Stimulated activated naive CD8-positive, alpha-beta T cell treated with anti-CD3 and anti-CD28 coated beads, Interleukin-15, amount 100 ng/mL, for 72 hours (primary cell): ENCODE measurements around the gene SBSN.
A peak's percentile ranks its signal among the peaks of the same experiment; 100 is the strongest.

Experiments
- ATAC-seq: fragments of 150-1000 bp; cut with Tn5 transposase; 2 replicates; pipeline ENCODE4 v1.10.0; 2021; ENCODE audit warnings: mild to moderate bottlenecking, moderate library complexity
- DNase-seq, 2 donors: peaks; one replicate each; pipeline ENCODE4 v3.0.0; 2021 to 2022
- H3K27ac Mint-ChIP-seq, 2 donors: one replicate each; pipeline ENCODE4 v1.8.0; 2022; ENCODE audit warnings: mild to moderate bottlenecking in 2 of 2, mixed read lengths in 2 of 2, moderate library complexity in 2 of 2
- H3K27me3 Mint-ChIP-seq: one replicate; pipeline ENCODE4 v1.8.0; 2022; ENCODE audit warnings: mixed read lengths
- H3K4me1 Mint-ChIP-seq: one replicate; pipeline ENCODE4 v1.8.0; 2022; ENCODE audit warnings: mild to moderate bottlenecking, mixed read lengths
- H3K4me3 Mint-ChIP-seq, 2 donors: one replicate each; pipeline ENCODE4 v1.8.0; 2022; ENCODE audit warnings: mild to moderate bottlenecking in 2 of 2, mixed read lengths in 2 of 2, moderate library complexity in 1 of 2
- H3K9me3 Mint-ChIP-seq, 2 donors: one replicate each; pipeline ENCODE4 v1.8.0; 2022; ENCODE audit warnings: mixed read lengths in 2 of 2

The SBSN gene

GRCh38 chr19:35528218-35529038 lies at the start of gene SBSN:
SBSN (minus strand) TSS chr19:35528311; CDS start chr19:35528281, 30 bp downstream.
- peak within 1 kb of the TSS in 1 of 2 donors; percentile 75 for H3K27ac Mint-ChIP-seq
- peaks cover 61% of the 10 kb centered on the region for H3K27me3 Mint-ChIP-seq
- ATAC-seq, result no peak
- H3K9me3 Mint-ChIP-seq, result no peaks in the 10 kb centered on the region
- no peak within 1 kb of the TSS for H3K4me3 Mint-ChIP-seq
- DNase-seq, result no peak
- H3K4me1 Mint-ChIP-seq, result peaks cover 8% of the 10 kb centered on the region

DNA sequence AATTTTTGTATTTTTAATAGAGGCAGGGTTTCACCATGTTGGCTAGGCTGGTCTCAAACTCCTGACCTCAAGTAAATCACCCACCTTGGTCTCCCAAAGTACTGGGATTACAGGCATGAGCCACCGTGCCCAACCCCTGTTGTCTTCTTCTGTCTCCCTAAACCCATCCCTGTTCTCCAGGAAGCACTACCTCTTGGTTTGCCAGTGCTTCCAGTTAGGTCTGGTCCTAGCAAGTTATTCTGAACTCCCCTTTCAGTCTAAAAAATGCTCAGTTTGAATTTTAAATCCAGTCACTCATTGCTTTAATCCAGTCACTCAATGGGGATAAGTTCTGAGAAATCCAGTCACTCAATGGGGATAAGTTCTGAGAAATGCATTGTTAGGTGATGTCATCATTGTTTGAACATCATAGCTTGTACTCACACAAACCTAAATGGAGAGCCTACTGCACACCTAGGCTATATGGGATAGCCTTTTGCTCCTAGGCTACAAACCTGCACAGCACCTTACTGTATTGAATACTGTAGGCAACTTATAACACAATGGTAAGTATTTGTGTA lies 43.4 kb upstream of the SBSN start:
- Mint-ChIP-seq H3K4me1 (no peaks in the 10 kb centered on the region), H3K27me3 (peaks cover 34% of the 10 kb centered on the region), H3K9me3 (peaks cover 11 to 12% of the 10 kb centered on the region in 2 donors), H3K4me3 (no peak overlapping the region), H3K27ac (no peak overlapping the region)
- ATAC-seq (no peak), DNase-seq (no peak)

GRCh38 chr19:35569281-35569781 lies 41.2 kb upstream of the SBSN start:
- H3K27me3 Mint-ChIP-seq, result peaks cover 40% of the 10 kb centered on the region
- H3K9me3 Mint-ChIP-seq, result no peaks in the 10 kb centered on the region

DNA sequence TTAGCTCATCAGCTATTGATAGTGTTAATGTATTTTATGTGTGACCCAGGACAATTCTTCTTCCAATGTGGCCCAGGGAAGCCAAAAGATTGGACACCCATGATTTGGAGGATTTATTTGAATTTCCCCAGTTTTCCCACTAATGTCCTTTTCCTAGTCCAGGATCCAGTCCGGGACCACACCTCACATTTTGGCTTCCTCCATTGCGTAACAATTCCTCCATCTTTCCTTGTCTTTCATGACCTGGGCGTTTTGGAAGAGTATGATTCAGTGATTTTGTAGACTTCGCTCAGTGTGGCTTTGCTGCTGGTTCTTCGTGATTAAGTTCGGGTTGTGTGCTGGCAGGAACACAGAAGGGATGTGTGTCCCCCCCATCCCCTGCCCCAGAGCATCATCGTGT lies 38.6 kb upstream of the SBSN start:
- H3K27me3 Mint-ChIP-seq, result peaks cover 59% of the 10 kb centered on the region
- ATAC-seq (no peak), DNase-seq (no peak)
- H3K27ac Mint-ChIP-seq, result no peak overlapping the region
- H3K4me3 Mint-ChIP-seq, result no peak overlapping the region
- H3K9me3 Mint-ChIP-seq, result no peaks in the 10 kb centered on the region
- H3K4me1 Mint-ChIP-seq, result no peaks in the 10 kb centered on the region

More at GRCh38 chr19:35569281-35569781, 41.2 kb upstream of the SBSN start:
- ATAC-seq (no peak), DNase-seq (no peak)
- no peak overlapping the region for H3K27ac Mint-ChIP-seq
- no peak overlapping the region for H3K4me3 Mint-ChIP-seq
- H3K4me1 Mint-ChIP-seq, result no peaks in the 10 kb centered on the region

DNA sequence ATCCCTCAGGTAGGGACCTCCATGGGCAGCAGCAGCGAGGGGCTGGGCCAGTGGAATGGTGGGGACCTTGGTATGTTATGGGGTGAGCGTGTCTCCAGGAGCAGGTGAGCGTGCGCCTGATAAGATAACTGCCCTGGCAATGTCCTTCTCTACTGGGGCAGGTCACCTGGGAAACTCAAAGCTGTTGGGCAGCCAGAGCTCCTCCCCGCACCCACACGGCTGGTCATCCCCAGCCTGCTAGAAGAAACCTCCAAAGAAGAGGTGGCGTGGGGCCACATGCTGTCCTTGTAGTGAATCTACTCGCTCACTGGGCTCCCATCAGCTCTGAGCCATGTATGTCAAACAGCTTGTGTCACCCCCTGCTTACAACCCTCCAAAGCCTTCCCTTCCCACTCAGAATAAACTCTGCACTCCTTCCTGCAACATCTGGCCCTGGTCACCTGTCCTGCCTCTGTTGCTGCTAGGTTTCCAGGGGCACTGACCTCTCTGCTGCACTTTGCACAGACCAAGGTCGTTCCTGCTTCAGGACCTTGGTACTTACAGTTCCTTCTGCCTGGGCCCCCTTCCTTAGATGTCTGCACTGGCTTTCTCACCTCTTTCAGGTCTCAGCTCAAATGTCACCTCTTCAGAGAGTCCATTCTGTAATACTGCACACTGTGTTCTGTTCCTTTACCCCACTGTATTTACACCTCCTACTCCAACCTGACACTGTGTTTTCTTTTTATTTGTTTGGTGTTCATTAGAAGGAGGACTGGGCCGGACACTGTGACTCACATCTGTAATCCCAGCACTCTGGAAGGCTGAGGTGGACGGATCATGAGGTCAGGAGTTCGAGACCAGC lies 37.1 kb upstream of the SBSN start:
- Mint-ChIP-seq H3K4me1 (no peaks in the 10 kb centered on the region), H3K4me3 (no peak overlapping the region), H3K9me3 (no peaks in the 10 kb centered on the region), H3K27ac (peak overlapping the region in 1 of 2 donors; percentile 9), H3K27me3 (peaks cover 59% of the 10 kb centered on the region)
- DNase-seq (no peak), ATAC-seq (no peak)

GRCh38 chr19:35563207-35563829 lies 35.2 kb upstream of the SBSN start, which contains the start of gene ATP4A:
ATP4A (minus strand) TSS chr19:35563658; CDS start chr19:35563629, 29 bp downstream.
- Mint-ChIP-seq H3K9me3 (no peaks in the 10 kb centered on the region), H3K27me3 (peaks cover 74% of the 10 kb centered on the region), H3K4me3 (no peak within 1 kb of the TSS), H3K4me1 (peaks cover 6% of the 10 kb centered on the region), H3K27ac (no peak within 1 kb of the TSS)
- peak; percentile 29 for ATAC-seq
- no peak for DNase-seq

- no peak overlapping the region for H3K27ac Mint-ChIP-seq
- H3K4me1 Mint-ChIP-seq, result peaks cover 9% of the 10 kb centered on the region
- ATAC-seq (no peak), DNase-seq (no peak)
- peaks cover 76% of the 10 kb centered on the region for H3K27me3 Mint-ChIP-seq
- no peaks in the 10 kb centered on the region for H3K9me3 Mint-ChIP-seq
- no peak overlapping the region for H3K4me3 Mint-ChIP-seq
Observed at GRCh38 chr19:35562776-35563175, 34.7 kb upstream of the SBSN start.

DNA sequence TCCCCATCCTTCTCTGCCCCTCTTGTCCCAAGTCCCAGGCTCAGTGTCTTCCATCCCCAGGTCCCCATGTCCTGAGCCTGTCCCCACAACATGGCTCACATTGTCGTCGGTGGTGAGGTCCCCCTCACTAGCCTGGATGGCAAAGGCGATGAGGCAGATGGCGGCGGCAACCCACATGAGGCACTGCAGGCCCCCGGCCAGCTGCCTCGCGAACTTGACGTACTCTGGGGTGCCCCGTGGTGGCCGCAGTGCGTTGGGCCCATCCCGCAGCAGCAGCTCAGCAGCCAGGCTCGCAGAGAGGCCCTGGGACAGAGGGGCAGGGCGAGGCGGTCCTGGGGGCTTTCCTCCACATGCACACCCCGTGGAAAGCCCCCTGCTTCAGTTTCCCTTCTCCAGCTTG lies 34.2 kb upstream of the SBSN start:
- no peak overlapping the region for H3K4me3 Mint-ChIP-seq
- no peak for ATAC-seq
- no peak overlapping the region for H3K27ac Mint-ChIP-seq
- H3K27me3 Mint-ChIP-seq, result peaks cover 76% of the 10 kb centered on the region
- peaks cover 14% of the 10 kb centered on the region for H3K4me1 Mint-ChIP-seq
- no peaks in the 10 kb centered on the region for H3K9me3 Mint-ChIP-seq
- DNase-seq, result no peak

- DNase-seq, result no peak
- no peak overlapping the region for H3K4me3 Mint-ChIP-seq
- H3K9me3 Mint-ChIP-seq, result no peaks in the 10 kb centered on the region
- no peak for ATAC-seq
- H3K4me1 Mint-ChIP-seq, result peaks cover 18% of the 10 kb centered on the region
- H3K27ac Mint-ChIP-seq, result no peak overlapping the region
- peaks cover 78% of the 10 kb centered on the region for H3K27me3 Mint-ChIP-seq
Observed at GRCh38 chr19:35561436-35561835, 33.3 kb upstream of the SBSN start.

GRCh38 chr19:35560677-35561076 lies 32.6 kb upstream of the SBSN start:
- no peak overlapping the region for H3K27ac Mint-ChIP-seq
- H3K27me3 Mint-ChIP-seq, result peaks cover 86% of the 10 kb centered on the region
- no peak for DNase-seq
- H3K9me3 Mint-ChIP-seq, result no peaks in the 10 kb centered on the region
- no peak overlapping the region for H3K4me3 Mint-ChIP-seq
- no peak for ATAC-seq
- peaks cover 18% of the 10 kb centered on the region for H3K4me1 Mint-ChIP-seq

- Mint-ChIP-seq H3K27ac (no peak overlapping the region), H3K9me3 (no peaks in the 10 kb centered on the region), H3K4me1 (peaks cover 18% of the 10 kb centered on the region), H3K27me3 (peaks cover 86% of the 10 kb centered on the region), H3K4me3 (no peak overlapping the region)
- DNase-seq (no peak), ATAC-seq (no peak)
Observed at GRCh38 chr19:35560271-35560670, 32.2 kb upstream of the SBSN start.

GRCh38 chr19:35559781-35560180 lies 31.7 kb upstream of the SBSN start:
- peaks cover 18% of the 10 kb centered on the region for H3K4me1 Mint-ChIP-seq
- DNase-seq (no peak), ATAC-seq (no peak)
- H3K9me3 Mint-ChIP-seq, result no peaks in the 10 kb centered on the region
- H3K4me3 Mint-ChIP-seq, result no peak overlapping the region
- H3K27me3 Mint-ChIP-seq, result peaks cover 83% of the 10 kb centered on the region
- no peak overlapping the region for H3K27ac Mint-ChIP-seq

DNA sequence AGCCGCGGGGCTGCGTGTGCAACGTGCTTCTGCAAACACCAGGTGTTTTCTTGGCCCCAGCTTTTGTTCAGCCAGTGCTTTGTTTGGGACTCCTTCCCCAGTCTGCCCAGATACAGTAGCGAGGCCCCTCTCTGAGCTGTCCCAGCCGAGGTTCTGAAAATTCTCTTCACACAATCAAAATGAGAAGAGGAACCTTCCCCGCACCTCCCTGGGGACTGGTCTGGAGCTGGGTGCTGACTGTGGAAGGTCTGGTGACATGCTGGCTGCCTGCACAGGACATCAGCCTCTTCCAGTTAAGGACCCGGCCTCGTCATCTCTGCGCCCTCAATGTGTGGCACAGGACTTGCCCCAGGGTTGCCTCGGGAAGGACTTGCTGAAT lies 31.2 kb upstream of the SBSN start:
- DNase-seq, result no peak
- Mint-ChIP-seq H3K9me3 (no peaks in the 10 kb centered on the region), H3K4me1 (peaks cover 18% of the 10 kb centered on the region), H3K27ac (no peak overlapping the region), H3K4me3 (no peak overlapping the region), H3K27me3 (peaks cover 83% of the 10 kb centered on the region)
- no peak for ATAC-seq

- H3K27ac Mint-ChIP-seq, result no peak overlapping the region
- no peak for ATAC-seq
- peak overlapping the region; percentile 83 to 88 for H3K4me3 Mint-ChIP-seq
- no peaks in the 10 kb centered on the region for H3K9me3 Mint-ChIP-seq
- peaks cover 18% of the 10 kb centered on the region for H3K4me1 Mint-ChIP-seq
- H3K27me3 Mint-ChIP-seq, result peaks cover 82% of the 10 kb centered on the region
- no peak for DNase-seq
Observed at GRCh38 chr19:35558400-35559280, 30.5 kb upstream of the SBSN start.
